Caco-2 (cell line): ENCODE data around the gene ATP1A1. TPM values are rescaled to one million over a fixed set of nuclear protein-coding genes. Genes with fewer than 3 reads are reported as not detected.

Experiments
- BruUV-seq: library from RNA; stranded (reverse); fragments of 400-500 nt; replicated peaks from 2 replicates; lab custom pipeline; 2021; lab: Mats Ljungman, UMichigan
- CTCF ChIA-PET: fragments of 300-600 bp; sonication (Branson Sonifier 250); formaldehyde crosslinking; loops from one replicate; lab custom pipeline; 2022; ENCODE audit warnings: antibody characterized with exemption; lab: Charles Lee
- POLR2A ChIA-PET: fragments of 300-600 bp; sonication (Branson Sonifier 250); formaldehyde crosslinking; loops from one replicate; lab custom pipeline; 2022; ENCODE audit warnings: antibody characterized with exemption; lab: Charles Lee
- DNase-seq, 2 experiments: peaks; one replicate each; pipeline versions ENCODE4 v3.0.0 to v3.0.0-alpha.2; 2020 to 2022
- H3K27me3 ChIP-seq: replicated peaks from 2 replicates; pipeline ENCODE4 v1.6.0; 2011; ENCODE audit warnings: low read length; ENCODE audit not compliant: control insufficient read depth, insufficient read depth
- H3K36me3 ChIP-seq: 2 replicates; pipeline ENCODE4 v1.5.1; 2011; ENCODE audit warnings: low read length; ENCODE audit not compliant: control insufficient read depth, insufficient read depth
- H3K4me1 ChIP-seq: fragments of 250-450 bp; sonication (Bioruptor Pico); 2 replicates; pipeline ENCODE4 v1.5.1; 2020; ENCODE audit warnings: mild to moderate bottlenecking
- H3K4me3 ChIP-seq: 2 replicates; pipeline ENCODE4 v1.5.1; 2011; ENCODE audit warnings: low read depth, mild to moderate bottlenecking, control low read depth, low read length
- H3K9me3 ChIP-seq: fragments of 250-450 bp; sonication (Bioruptor Pico); 2 replicates; pipeline ENCODE4 v1.5.1; 2020; ENCODE audit warnings: mild to moderate bottlenecking, moderate library complexity
- H3K27ac Mint-ChIP-seq: one replicate; pipeline ENCODE4 v1.8.0; 2022; ENCODE audit warnings: mixed read lengths; ENCODE audit not compliant: unreplicated experiment
- H3K27me3 Mint-ChIP-seq: one replicate; pipeline ENCODE4 v1.8.0; 2022; ENCODE audit warnings: mixed read lengths; ENCODE audit not compliant: insufficient read depth, unreplicated experiment
- H3K36me3 Mint-ChIP-seq: one replicate; pipeline ENCODE4 v1.8.0; 2022; ENCODE audit warnings: mild to moderate bottlenecking, mixed read lengths; ENCODE audit not compliant: insufficient read depth, unreplicated experiment
- H3K4me1 Mint-ChIP-seq: one replicate; pipeline ENCODE4 v1.8.0; 2022; ENCODE audit warnings: low read depth, mixed read lengths; ENCODE audit not compliant: unreplicated experiment
- H3K4me3 Mint-ChIP-seq: one replicate; pipeline ENCODE4 v1.8.0; 2022; ENCODE audit warnings: mild to moderate bottlenecking, moderate library complexity, mixed read lengths; ENCODE audit not compliant: unreplicated experiment
- H3K9me3 Mint-ChIP-seq: one replicate; pipeline ENCODE4 v1.8.0; 2022; ENCODE audit warnings: mixed read lengths; ENCODE audit not compliant: unreplicated experiment
- intact Hi-C: fragments of 100-400 bp; cut with micrococcal nuclease; formaldehyde crosslinking; loops from one replicate; pipeline ENCODE4 v1.10.0; 2022; ENCODE audit not compliant: unreplicated experiment
- total RNA-seq: library from RNA; stranded (reverse); gene quantifications from 2 replicates; pipeline ENCODE4 v1.2.3, GENCODE V29; 2022
- TF ChIP-seq, protein P1 (sequence below), 2 experiments: fragments of 200-600 bp in 1 of 2; IDR thresholded peaks; 1 replicate in 1 of 2; 2 replicates in 1 of 2; pipeline versions ENCODE4 v1.5.1 to v1.8.0; 2011 to 2022; ENCODE audit warnings: antibody characterized with exemption in 1 of 2, control low read depth in 1 of 2, inconsistent platforms in 1 of 2, low read depth in 1 of 2, low read length in 1 of 2, mild to moderate bottlenecking in 1 of 2, moderate library complexity in 1 of 2; ENCODE audit not compliant: insufficient read depth in 1 of 2, severe bottlenecking in 1 of 2, unreplicated experiment in 1 of 2

ATP1A1 gene
- total RNA-seq, 1 experiment from 2014 or later = 508 TPM

GRCh38 chr1:116333171-116334014 lies 39.7 kb upstream of the ATP1A1 start:
- no peak for DNase-seq
- TF ChIP-seq, protein P1, sequence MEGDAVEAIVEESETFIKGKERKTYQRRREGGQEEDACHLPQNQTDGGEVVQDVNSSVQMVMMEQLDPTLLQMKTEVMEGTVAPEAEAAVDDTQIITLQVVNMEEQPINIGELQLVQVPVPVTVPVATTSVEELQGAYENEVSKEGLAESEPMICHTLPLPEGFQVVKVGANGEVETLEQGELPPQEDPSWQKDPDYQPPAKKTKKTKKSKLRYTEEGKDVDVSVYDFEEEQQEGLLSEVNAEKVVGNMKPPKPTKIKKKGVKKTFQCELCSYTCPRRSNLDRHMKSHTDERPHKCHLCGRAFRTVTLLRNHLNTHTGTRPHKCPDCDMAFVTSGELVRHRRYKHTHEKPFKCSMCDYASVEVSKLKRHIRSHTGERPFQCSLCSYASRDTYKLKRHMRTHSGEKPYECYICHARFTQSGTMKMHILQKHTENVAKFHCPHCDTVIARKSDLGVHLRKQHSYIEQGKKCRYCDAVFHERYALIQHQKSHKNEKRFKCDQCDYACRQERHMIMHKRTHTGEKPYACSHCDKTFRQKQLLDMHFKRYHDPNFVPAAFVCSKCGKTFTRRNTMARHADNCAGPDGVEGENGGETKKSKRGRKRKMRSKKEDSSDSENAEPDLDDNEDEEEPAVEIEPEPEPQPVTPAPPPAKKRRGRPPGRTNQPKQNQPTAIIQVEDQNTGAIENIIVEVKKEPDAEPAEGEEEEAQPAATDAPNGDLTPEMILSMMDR (IDR thresholded peaks at IDR 0.05; ENCODE audit: insufficient read depth in 1 of 2, low read depth in 1 of 2, low read length in 1 of 2, severe bottlenecking in 1 of 2, unreplicated experiment in 1 of 2) = no peak
- BruUV-seq = no TSS peak
- H3K4me3 ChIP-seq = no peak overlapping the region
- intact Hi-C loops = no loop called here
- POLR2A ChIA-PET = no interaction called here
- H3K9me3 Mint-ChIP-seq = no peaks in the 10 kb centered on the region
- H3K36me3 ChIP-seq = no peaks in the 10 kb centered on the region
- H3K27ac Mint-ChIP-seq = no peak overlapping the region
- CTCF ChIA-PET = interaction anchor here (1.1 kb wide), 1 partner anchor 152 kb away, joined by 4 read pairs; no protein-coding TSS in a partner anchor
- H3K27me3 ChIP-seq = no peaks in the 10 kb centered on the region
- peaks cover 49% of the 10 kb centered on the region for H3K4me1 ChIP-seq
- no peaks in the 10 kb centered on the region for H3K36me3 Mint-ChIP-seq
- H3K4me3 Mint-ChIP-seq = no peak overlapping the region
- H3K9me3 ChIP-seq = no peaks in the 10 kb centered on the region
- peaks cover 47% of the 10 kb centered on the region for H3K4me1 Mint-ChIP-seq
- H3K27me3 Mint-ChIP-seq = no peaks in the 10 kb centered on the region

DNA sequence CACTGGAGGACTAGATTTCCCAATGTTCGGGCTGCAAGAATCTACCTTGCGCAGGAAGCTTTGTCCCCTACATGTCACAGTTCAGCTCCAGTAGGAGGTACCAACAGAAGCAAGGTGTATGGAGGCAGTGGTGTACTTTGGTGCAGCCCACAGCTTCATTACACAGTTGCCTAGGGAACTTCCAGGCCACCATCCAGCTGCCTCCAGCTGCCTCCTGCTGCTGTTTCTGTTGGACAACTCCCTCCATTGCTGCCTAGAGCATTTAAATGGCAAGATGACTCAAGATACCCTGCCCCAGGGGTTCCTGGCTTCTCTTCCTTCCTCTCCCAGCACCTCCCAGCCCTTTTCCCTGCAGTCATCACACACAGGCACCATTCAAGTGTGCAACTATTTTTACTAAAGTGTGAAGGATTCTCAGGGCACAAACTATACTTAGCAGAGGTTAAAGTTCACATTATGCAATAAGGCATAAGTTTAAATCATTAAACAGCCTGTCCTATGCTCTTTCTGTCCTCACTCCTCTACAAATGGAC lies 39.0 kb upstream of the ATP1A1 start:
- CTCF ChIA-PET = interaction anchor here (1.1 kb wide), 1 partner anchor 152 kb away, joined by 4 read pairs; no protein-coding TSS in a partner anchor
- peaks cover 47% of the 10 kb centered on the region for H3K4me1 Mint-ChIP-seq

More for the DNA sequence above, 39.0 kb upstream of the ATP1A1 start:
- Histone ChIP-seq H3K4me3 (no peak overlapping the region), H3K27me3 (no peaks in the 10 kb centered on the region), H3K4me1 (peaks cover 49% of the 10 kb centered on the region), H3K9me3 (no peaks in the 10 kb centered on the region), H3K36me3 (no peaks in the 10 kb centered on the region)
- Mint-ChIP-seq H3K27me3 (no peaks in the 10 kb centered on the region), H3K36me3 (no peaks in the 10 kb centered on the region), H3K4me3 (no peak overlapping the region), H3K9me3 (no peaks in the 10 kb centered on the region), H3K27ac (peak overlapping the region; percentile 45)
- TF ChIP-seq, protein P1 (IDR thresholded peaks at IDR 0.05; ENCODE audit: insufficient read depth in 1 of 2, low read depth in 1 of 2, low read length in 1 of 2, severe bottlenecking in 1 of 2, unreplicated experiment in 1 of 2) = no peak
- intact Hi-C loops = no loop called here
- BruUV-seq = no TSS peak
- no peak for DNase-seq
- POLR2A ChIA-PET = no interaction called here
